A549 (cell line): ENCODE results near the gene KAT6B. TPM values are rescaled to one million over a fixed set of nuclear protein-coding genes. Genes with fewer than 3 reads are reported as not detected.

Experiments used
- ATAC-seq, 2 experiments: fragments of 200-7000 bp in 1 of 2; fragments of >200 bp in 1 of 2; cut with Nextera tagmentation in 1 of 2; cut with Tn5 transposase in 1 of 2; 3 replicates each; pipeline versions ENCODE4 v1.8.0 to v1.9.1; 2018 to 2020; ENCODE audit warnings: mild to moderate bottlenecking in 1 of 2, moderate library complexity in 1 of 2
- CTCF ChIA-PET: fragments of 300-600 bp; sonication (Branson Sonifier 250); formaldehyde crosslinking; extraction: SDS; loops from one replicate; lab custom pipeline; 2021; ENCODE audit warnings: antibody characterized with exemption, inconsistent platforms; lab: Yijun Ruan, JAX
- POLR2A ChIA-PET: fragments of 350-600 bp; formaldehyde crosslinking; extraction: SDS; loops from one replicate; lab custom pipeline; 2021; ENCODE audit warnings: antibody characterized with exemption, inconsistent platforms; lab: Yijun Ruan, JAX
- DNase-seq, 2 experiments: peaks; one replicate each; pipeline versions ENCODE4 v3.0.0 to v3.0.0-alpha.2; 2011 to 2016; ENCODE audit warnings: low read depth in 1 of 2, low spot score in 1 of 2
- FAIRE-seq: peaks from 2 replicates; lab custom pipeline; 2011; peaks lifted over from hg19 to GRCh38; lab: Jason Lieb, UNC
- H3K27ac ChIP-seq, 2 experiments: fragments of >200 bp; sonication (Bioruptor Twin); formaldehyde crosslinking; 3 replicates each; pipeline ENCODE4 v1.5.1; 2016 to 2017
- H3K4me1 ChIP-seq: fragments of >200 bp; sonication (Bioruptor Twin); formaldehyde crosslinking; 3 replicates; pipeline ENCODE4 v1.6.1; 2016
- H3K4me2 ChIP-seq: fragments of >200 bp; sonication (Bioruptor Twin); formaldehyde crosslinking; 3 replicates; pipeline ENCODE4 v1.6.1; 2016
- H3K4me3 ChIP-seq: fragments of >200 bp; sonication (Bioruptor Twin); formaldehyde crosslinking; 3 replicates; pipeline ENCODE4 v1.5.1; 2016
- H3K9me3 ChIP-seq: fragments of >200 bp; sonication (Bioruptor Twin); formaldehyde crosslinking; 3 replicates; pipeline ENCODE4 v1.6.1; 2016
- BCL3 ChIP-seq: fragments of >200 bp; sonication (Bioruptor Twin); formaldehyde crosslinking; IDR thresholded peaks from 3 replicates; pipeline ENCODE4 v1.6.1; 2016
- CEBPB ChIP-seq, 2 experiments: fragments of >200 bp in 1 of 2; sonication (Bioruptor Twin) in 1 of 2; formaldehyde crosslinking in 1 of 2; IDR thresholded peaks; 2 replicates each; pipeline ENCODE4 v1.6.1; 2012 to 2016
- CHD2 ChIP-seq: fragments of 150-350 bp; IDR thresholded peaks from 2 replicates; pipeline ENCODE4 v1.6.1; 2014; ENCODE audit warnings: low read length; ENCODE audit not compliant: partially characterized antibody
- CHD4 ChIP-seq: fragments of 200-600 bp; sonication (generic); IDR thresholded peaks from 2 replicates; pipeline ENCODE4 v1.6.1; 2016; ENCODE audit warnings: antibody characterized with exemption, mild to moderate bottlenecking, borderline replicate concordance
- CTCF ChIP-seq: fragments of >200 bp; sonication (Bioruptor Twin); formaldehyde crosslinking; IDR thresholded peaks from 3 replicates; pipeline ENCODE4 v1.5.1; 2016
- ELK1 ChIP-seq: fragments of 150-350 bp; IDR thresholded peaks from 2 replicates; pipeline ENCODE4 v1.6.1; 2014; ENCODE audit warnings: low read depth, mild to moderate bottlenecking, low read length
- ESRRA ChIP-seq: fragments of 150-350 bp; IDR thresholded peaks from 2 replicates; pipeline ENCODE4 v1.6.1; 2014; ENCODE audit warnings: mild to moderate bottlenecking, low read length, borderline replicate concordance
- FOSB ChIP-seq: fragments of 250-450 bp; sonication (Bioruptor Pico); IDR thresholded peaks from 2 replicates; pipeline ENCODE4 v1.5.0; 2020; ENCODE audit warnings: mild to moderate bottlenecking, moderate library complexity
- FOSL2 ChIP-seq, 2 experiments: fragments of 450-650 bp in 1 of 2; fragments of >200 bp in 1 of 2; sonication (Bioruptor Twin) in 1 of 2; formaldehyde crosslinking; IDR thresholded peaks; 2 replicates each; pipeline versions ENCODE4 v1.5.0 to v1.6.1; 2016 to 2020; ENCODE audit warnings: mild to moderate bottlenecking in 1 of 2, moderate library complexity in 1 of 2
- HDAC2 ChIP-seq: fragments of 200-600 bp; sonication (generic); IDR thresholded peaks from 2 replicates; pipeline ENCODE4 v1.6.1; 2016
- HEYL ChIP-seq: fragments of 250-450 bp; sonication (Bioruptor Pico); IDR thresholded peaks from 2 replicates; pipeline ENCODE4 v1.8.0; 2021; ENCODE audit warnings: mild to moderate bottlenecking, moderate library complexity
- HOXA7 ChIP-seq: fragments of 250-450 bp; sonication (Bioruptor Pico); IDR thresholded peaks from 2 replicates; pipeline ENCODE4 v1.5.0; 2020; ENCODE audit warnings: mild to moderate bottlenecking, moderate library complexity
- HOXB5 ChIP-seq: fragments of 250-450 bp; sonication (Bioruptor Pico); IDR thresholded peaks from 2 replicates; pipeline ENCODE4 v1.5.0; 2020; ENCODE audit warnings: mild to moderate bottlenecking, moderate library complexity
- JUNB ChIP-seq: fragments of >200 bp; sonication (Bioruptor Twin); formaldehyde crosslinking; IDR thresholded peaks from 2 replicates; pipeline ENCODE4 v1.6.1; 2016
- KDM1A ChIP-seq: fragments of 200-600 bp; sonication (generic); IDR thresholded peaks from 2 replicates; pipeline ENCODE4 v1.6.1; 2016; ENCODE audit warnings: low read depth, mild to moderate bottlenecking
- NR3C1 ChIP-seq: fragments of >200 bp; sonication (Bioruptor Twin); formaldehyde crosslinking; IDR thresholded peaks from 3 replicates; pipeline ENCODE4 v1.6.1; 2017
- PHF8 ChIP-seq: fragments of 200-600 bp; sonication (generic); IDR thresholded peaks from 2 replicates; pipeline ENCODE4 v1.6.1; 2016; ENCODE audit warnings: low read depth, mild to moderate bottlenecking, antibody characterized with exemption, moderate library complexity, borderline replicate concordance
- POLR2AphosphoS2 ChIP-seq: conservative IDR thresholded peaks from 2 replicates; pipeline ENCODE4 v1.6.1; 2012; ENCODE audit warnings: low read length, improper control_type of control experiment, inconsistent platforms
- RFX5 ChIP-seq: fragments of 450-650 bp; IDR thresholded peaks from 2 replicates; pipeline ENCODE4 v1.7.1; 2014; ENCODE audit warnings: antibody characterized with exemption, mild to moderate bottlenecking, moderate library complexity
- RNF2 ChIP-seq: fragments of 200-600 bp; sonication (generic); IDR thresholded peaks from 2 replicates; pipeline ENCODE4 v1.6.1; 2016; ENCODE audit warnings: low read depth, mild to moderate bottlenecking, antibody characterized with exemption, moderate library complexity, borderline replicate concordance
- TFCP2L1 ChIP-seq: fragments of 250-450 bp; sonication (Bioruptor Pico); IDR thresholded peaks from 2 replicates; pipeline ENCODE4 v1.5.0; 2021; ENCODE audit warnings: mild to moderate bottlenecking
- TP53 ChIP-seq: fragments of 250-450 bp; sonication (Bioruptor Pico); IDR thresholded peaks from 2 replicates; pipeline ENCODE4 v1.5.0; 2021; ENCODE audit warnings: mild to moderate bottlenecking, moderate library complexity
- ZC3H11A ChIP-seq: fragments of 450-650 bp; IDR thresholded peaks from 2 replicates; pipeline ENCODE4 v1.6.1; 2014; ENCODE audit warnings: antibody characterized with exemption, mild to moderate bottlenecking
- ZNF302 ChIP-seq: fragments of 250-450 bp; sonication (Bioruptor Pico); IDR thresholded peaks from 2 replicates; pipeline ENCODE4 v1.9.0; 2021; ENCODE audit warnings: inconsistent platforms, mild to moderate bottlenecking, moderate library complexity
- ZSCAN20 ChIP-seq: fragments of 250-450 bp; sonication (Bioruptor Pico); IDR thresholded peaks from 2 replicates; pipeline ENCODE4 v1.8.0; 2022; ENCODE audit warnings: mild to moderate bottlenecking, moderate library complexity
- WGBS: methylation state at CpG from one replicate; pipeline ENCODE4 v1.1.6; 2017; ENCODE audit errors: missing lambda C conversion rate; 5-methylcytosine and 5-hydroxymethylcytosine counted together
- polyA plus RNA-seq, 4 experiments: library from polyadenylated mRNA; depleted of rRNA in 3 of 4; stranded (reverse); fragments of >200 nt; fragmentation: RNase III in 1 of 4; extraction: RNeasy Plus Mini Kit Qiagen cat#74134 plus additional on column Dnase treatment in 1 of 4; gene quantifications; 2 replicates in 3 of 4; 3 replicates in 1 of 4; pipeline ENCODE4 v1.2.3, GENCODE V29; 2011 to 2017
- TF ChIP-seq, protein P1 (sequence below): IDR thresholded peaks from 2 replicates; pipeline ENCODE4 v1.6.1; 2012; ENCODE audit warnings: low read depth, borderline replicate concordance

KAT6B gene
- polyA plus RNA-seq, 2 of the 4 experiments (the other 2 are of a cell fraction): 5.6 to 5.7 TPM

GRCh38 chr10:74968667-74969061 lies 142.3 kb downstream of the KAT6B start:
- ATAC-seq (no peak), FAIRE-seq (no peak), DNase-seq (no peak)
- Histone ChIP-seq H3K4me2 (peak overlapping the region; percentile 47), H3K9me3 (no peaks in the 10 kb centered on the region), H3K27ac (peak overlapping the region in 1 of 2 experiments; percentile 61; a peak in 2 of 6 replicates), H3K4me1 (peaks cover 17% of the 10 kb centered on the region), H3K4me3 (no peak overlapping the region)
- TF ChIP-seq HOXB5 (CRISPR knock-in tag) (no peak), HOXA7 (no peak), ZNF302 (CRISPR knock-in tag) (no peak), FOSL2 (IDR thresholded peaks at IDR 0.05) (no peak), FOSL2 (CRISPR knock-in tag; IDR thresholded peaks at IDR 0.05) (no peak), RNF2 (no peak), HEYL (CRISPR knock-in tag) (no peak), JUNB (no peak), NR3C1 (no peak), CTCF (no peak), KDM1A (no peak), HDAC2 (no peak), RFX5 (no peak), POLR2AphosphoS2 (no peak), PHF8 (no peak)
- TF ChIP-seq, protein P1, sequence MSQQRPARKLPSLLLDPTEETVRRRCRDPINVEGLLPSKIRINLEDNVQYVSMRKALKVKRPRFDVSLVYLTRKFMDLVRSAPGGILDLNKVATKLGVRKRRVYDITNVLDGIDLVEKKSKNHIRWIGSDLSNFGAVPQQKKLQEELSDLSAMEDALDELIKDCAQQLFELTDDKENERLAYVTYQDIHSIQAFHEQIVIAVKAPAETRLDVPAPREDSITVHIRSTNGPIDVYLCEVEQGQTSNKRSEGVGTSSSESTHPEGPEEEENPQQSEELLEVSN: no peak
- WGBS: 82% methylated on average over 4 of the region's 4 CpGs
- CTCF ChIA-PET: interaction anchor here (0.7 to 1.4 kb wide), 2 partner anchors 8 to 55 kb away, joined by 3 to 4 read pairs; no protein-coding TSS in a partner anchor
- POLR2A ChIA-PET: no interaction called here

DNA sequence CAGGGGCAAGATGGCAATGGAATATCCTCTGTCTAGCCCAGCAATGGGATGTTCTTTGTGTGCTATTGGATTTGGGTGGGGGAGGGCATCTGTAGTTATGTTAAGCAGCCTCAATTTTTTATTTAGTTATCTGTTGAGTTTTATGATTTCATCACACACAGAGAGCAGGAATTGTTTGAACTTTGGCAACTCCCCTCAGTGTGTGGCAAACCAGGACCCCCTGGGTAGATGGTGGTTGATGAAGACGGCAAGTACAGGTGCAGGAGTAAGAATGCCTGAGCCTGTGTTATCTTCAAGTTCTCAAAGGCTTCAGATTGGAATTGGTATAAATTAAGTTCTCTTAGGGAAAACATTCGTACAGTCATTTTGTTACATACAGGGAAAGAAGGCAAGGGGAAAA lies 142.7 kb downstream of the KAT6B start:
- WGBS: 96% methylated on average over 2 of the region's 2 CpGs
- POLR2A ChIA-PET: no interaction called here
- CTCF ChIA-PET: interaction anchor here (0.8 to 1.4 kb wide), 2 partner anchors 9 to 14 kb away, joined by 3 to 4 read pairs; no protein-coding TSS in a partner anchor
- Histone ChIP-seq H3K4me1 (peaks cover 17% of the 10 kb centered on the region), H3K4me2 (peak overlapping the region; percentile 47), H3K4me3 (no peak overlapping the region)
- FAIRE-seq (no peak), DNase-seq (no peak)
- TF ChIP-seq ZSCAN20 (CRISPR knock-in tag): no peak
- no peak for TF ChIP-seq CHD2
- no peak for TF ChIP-seq CEBPB (IDR thresholded peaks at IDR 0.05)
- no peak for TF ChIP-seq ESRRA
- TF ChIP-seq ZC3H11A: no peak
- no peak for TF ChIP-seq JUNB
- TF ChIP-seq PHF8: no peak
- no peak for TF ChIP-seq CHD4
- no peak for TF ChIP-seq HEYL (CRISPR knock-in tag)
- no peak for TF ChIP-seq FOSB (CRISPR knock-in tag)
- no peak for TF ChIP-seq HDAC2
- TF ChIP-seq TFCP2L1 (CRISPR knock-in tag): no peak
- no peak for TF ChIP-seq TP53 (CRISPR knock-in tag)
- no peak for TF ChIP-seq ELK1
- TF ChIP-seq BCL3: no peak
- TF ChIP-seq, all 56 proteins: peak for 0
- Histone ChIP-seq H3K9me3 (no peaks in the 10 kb centered on the region), H3K27ac (peak overlapping the region in 1 of 2 experiments; percentile 61; a peak in 2 of 6 replicates)
- no peak for ATAC-seq
